Prostate gland (tissue), 2 donors: ENCODE results near the gene METTL13.

Experiments
- POLR2A ChIP-seq: fragments of 450-650 bp; IDR thresholded peaks from one replicate; pipeline ENCODE4 v1.6.1; 2016; ENCODE audit warnings: antibody characterized with exemption, mild to moderate bottlenecking
- POLR2AphosphoS5 ChIP-seq: sonication (generic); formaldehyde crosslinking; IDR thresholded peaks from one replicate; pipeline ENCODE4 v1.6.1; 2017; ENCODE audit warnings: antibody characterized with exemption
- TF ChIP-seq, protein P1 (sequence below), 4 experiments: fragments of 200-600 bp in 2 of 4; fragments of 450-650 bp in 2 of 4; sonication (generic) in 2 of 4; IDR thresholded peaks; 1 replicate in 3 of 4; 2 replicates in 1 of 4; pipeline ENCODE4 v1.5.1; 2016 to 2019; ENCODE audit warnings: antibody characterized with exemption in 4 of 4, mild to moderate bottlenecking in 2 of 4, moderate library complexity in 2 of 4

DNA sequence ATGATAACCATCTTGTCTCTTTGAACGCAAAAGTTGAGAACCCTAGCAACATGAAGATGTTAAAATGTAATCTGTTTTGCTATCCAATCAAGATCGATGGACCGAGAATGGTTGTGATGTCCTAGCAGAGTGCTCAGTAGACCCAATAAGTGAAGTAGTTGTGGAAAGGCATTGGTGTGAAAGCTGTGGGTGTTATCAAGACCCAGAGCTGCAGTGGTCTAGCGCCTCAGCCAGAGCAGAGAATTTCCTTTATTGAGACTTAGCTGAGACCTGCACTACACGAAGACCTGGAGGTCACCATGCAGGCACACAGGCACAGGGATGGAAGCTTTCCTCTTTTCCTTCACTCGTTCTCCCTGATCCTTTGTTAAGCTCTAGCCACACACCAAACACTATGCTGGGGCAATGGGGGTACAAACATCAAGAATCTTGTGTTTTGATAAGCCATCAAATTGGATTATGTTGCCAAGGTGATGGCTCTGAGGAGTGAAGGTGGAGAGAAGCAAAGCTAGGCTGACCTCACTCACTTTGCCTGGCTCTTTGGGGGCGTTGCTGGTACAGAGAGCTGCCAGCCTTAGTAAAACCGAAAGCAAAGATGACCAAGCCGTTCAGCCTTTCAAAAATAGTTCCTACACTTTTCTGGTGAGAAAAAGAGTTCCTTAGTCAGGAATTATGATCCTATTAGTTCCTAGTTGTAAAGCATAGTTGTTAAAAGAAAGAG, 24.1 kb downstream of the METTL13 start:
- TF ChIP-seq, protein P1, sequence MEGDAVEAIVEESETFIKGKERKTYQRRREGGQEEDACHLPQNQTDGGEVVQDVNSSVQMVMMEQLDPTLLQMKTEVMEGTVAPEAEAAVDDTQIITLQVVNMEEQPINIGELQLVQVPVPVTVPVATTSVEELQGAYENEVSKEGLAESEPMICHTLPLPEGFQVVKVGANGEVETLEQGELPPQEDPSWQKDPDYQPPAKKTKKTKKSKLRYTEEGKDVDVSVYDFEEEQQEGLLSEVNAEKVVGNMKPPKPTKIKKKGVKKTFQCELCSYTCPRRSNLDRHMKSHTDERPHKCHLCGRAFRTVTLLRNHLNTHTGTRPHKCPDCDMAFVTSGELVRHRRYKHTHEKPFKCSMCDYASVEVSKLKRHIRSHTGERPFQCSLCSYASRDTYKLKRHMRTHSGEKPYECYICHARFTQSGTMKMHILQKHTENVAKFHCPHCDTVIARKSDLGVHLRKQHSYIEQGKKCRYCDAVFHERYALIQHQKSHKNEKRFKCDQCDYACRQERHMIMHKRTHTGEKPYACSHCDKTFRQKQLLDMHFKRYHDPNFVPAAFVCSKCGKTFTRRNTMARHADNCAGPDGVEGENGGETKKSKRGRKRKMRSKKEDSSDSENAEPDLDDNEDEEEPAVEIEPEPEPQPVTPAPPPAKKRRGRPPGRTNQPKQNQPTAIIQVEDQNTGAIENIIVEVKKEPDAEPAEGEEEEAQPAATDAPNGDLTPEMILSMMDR (IDR thresholded peaks at IDR 0.05) = no peak
- TF ChIP-seq POLR2A (no peak), POLR2AphosphoS5 (no peak)
